ENCODE measurements around the gene EFCAB13.
A peak's percentile ranks its signal among the peaks of the same experiment; 100 is the strongest.
"Not testable (repeated sequence)": the region's sequence is repeated elsewhere in the genome, so short reads cannot be mapped to it uniquely, and the experiment has no call there.

The EFCAB13 gene

DNA sequence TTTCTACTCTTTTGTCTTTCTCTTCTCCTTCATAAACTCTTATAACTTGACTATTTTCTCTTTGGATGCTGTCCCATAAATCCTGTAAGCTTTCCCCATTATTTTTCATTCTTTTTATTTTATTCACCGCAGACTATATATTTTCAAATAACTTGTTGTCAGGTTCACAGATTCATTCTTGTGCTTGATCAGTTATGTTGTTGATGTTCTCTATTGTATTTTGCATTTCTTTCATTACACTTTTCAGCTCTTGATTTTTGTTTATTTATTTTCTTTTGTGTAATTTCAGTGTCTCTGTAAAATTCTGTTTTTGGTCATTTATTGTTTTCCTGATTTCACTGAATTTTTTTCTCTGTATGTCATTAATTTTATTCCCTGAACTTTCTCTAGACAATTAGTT is 49.2 kb downstream of the EFCAB13 start:
- CTCF ChIA-PET, result no interaction called here
- POLR2A ChIA-PET, result no interaction called here
- no peaks in the 10 kb centered on the region for H3K9me3 ChIP-seq (ENCODE audit: control insufficient read depth, insufficient read depth, low read depth, low read length)
- TF ChIP-seq ZNF223 (tag by site-specific recombination; IDR thresholded peaks at IDR 0.05) (no peak), ZSCAN30 (tag by site-specific recombination; IDR thresholded peaks at IDR 0.05) (no peak), ZNF514 (tag by site-specific recombination; IDR thresholded peaks at IDR 0.05) (no peak), SETDB1 (IDR thresholded peaks at IDR 0.05; ENCODE audit: insufficient read length, low read length) (peak; percentile 13)
- H3K27ac ChIP-seq (ENCODE audit: extremely low read depth, low read depth, low read length), result no peak overlapping the region
- no peaks in the 10 kb centered on the region for H3K36me3 ChIP-seq (ENCODE audit: control insufficient read depth in 2 of 2, insufficient read depth in 1 of 2, low read length in 2 of 2)
- no peaks in the 10 kb centered on the region for H3K4me1 ChIP-seq (ENCODE audit: control insufficient read depth, insufficient read depth, low read length)
- H3K4me3 ChIP-seq (ENCODE audit: low read depth, low read length), result no peak overlapping the region

DNA sequence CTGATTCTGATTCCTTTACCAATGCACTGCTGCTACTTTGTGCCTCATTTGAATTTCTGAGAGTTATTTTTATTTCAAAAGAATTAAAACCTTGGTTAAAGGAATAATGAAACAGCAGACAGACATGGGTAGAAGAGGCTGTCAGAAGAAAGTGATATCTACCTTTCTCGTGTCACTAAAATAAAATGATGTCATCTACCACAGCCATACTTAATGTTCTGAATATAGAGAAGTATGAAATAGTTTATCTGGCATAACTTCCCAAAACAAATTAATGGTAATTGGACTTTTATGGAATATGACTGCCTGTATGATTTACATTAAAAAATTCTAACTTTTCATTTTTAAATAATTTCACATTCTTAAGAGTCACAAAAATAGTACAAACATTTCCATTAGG is 52.5 kb downstream of the EFCAB13 start:
- ChIA-PET CTCF (no interaction called here), POLR2A (no interaction called here)
- Histone ChIP-seq H3K27ac (ENCODE audit: extremely low read depth, low read depth, low read length) (no peak overlapping the region), H3K36me3 (ENCODE audit: control insufficient read depth in 2 of 2, insufficient read depth in 1 of 2, low read length in 2 of 2) (no peaks in the 10 kb centered on the region), H3K9me3 (ENCODE audit: control insufficient read depth, insufficient read depth, low read depth, low read length) (no peaks in the 10 kb centered on the region), H3K4me1 (ENCODE audit: control insufficient read depth, insufficient read depth, low read length) (no peaks in the 10 kb centered on the region), H3K4me3 (ENCODE audit: low read depth, low read length) (no peak overlapping the region)
- TF ChIP-seq, protein P1, sequence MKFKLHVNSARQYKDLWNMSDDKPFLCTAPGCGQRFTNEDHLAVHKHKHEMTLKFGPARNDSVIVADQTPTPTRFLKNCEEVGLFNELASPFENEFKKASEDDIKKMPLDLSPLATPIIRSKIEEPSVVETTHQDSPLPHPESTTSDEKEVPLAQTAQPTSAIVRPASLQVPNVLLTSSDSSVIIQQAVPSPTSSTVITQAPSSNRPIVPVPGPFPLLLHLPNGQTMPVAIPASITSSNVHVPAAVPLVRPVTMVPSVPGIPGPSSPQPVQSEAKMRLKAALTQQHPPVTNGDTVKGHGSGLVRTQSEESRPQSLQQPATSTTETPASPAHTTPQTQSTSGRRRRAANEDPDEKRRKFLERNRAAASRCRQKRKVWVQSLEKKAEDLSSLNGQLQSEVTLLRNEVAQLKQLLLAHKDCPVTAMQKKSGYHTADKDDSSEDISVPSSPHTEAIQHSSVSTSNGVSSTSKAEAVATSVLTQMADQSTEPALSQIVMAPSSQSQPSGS (tag by site-specific recombination; IDR thresholded peaks at IDR 0.05; ENCODE audit: low read depth), result peak; percentile 54; the same call in 1 of the 2 replicates
- TF ChIP-seq BCL6B (tag by site-specific recombination; IDR thresholded peaks at IDR 0.05) (no peak), ZNF654 (tag by site-specific recombination; IDR thresholded peaks at IDR 0.05; ENCODE audit: low read depth) (no peak), ZNF768 (tag by site-specific recombination; IDR thresholded peaks at IDR 0.05) (no peak), ZNF843 (tag by site-specific recombination; IDR thresholded peaks at IDR 0.05) (no peak), ZNF19 (tag by site-specific recombination; IDR thresholded peaks at IDR 0.05; ENCODE audit: low read depth) (no peak), ZNF558 (tag by site-specific recombination; IDR thresholded peaks at IDR 0.05) (no peak)

- POLR2A ChIA-PET, result interaction anchor here (0.5 kb wide), 1 partner anchor 13 kb away, joined by 3 read pairs; no protein-coding TSS in a partner anchor
These were observed 65.1 kb downstream of the EFCAB13 start for GRCh38 chr17:47388825-47389224.

GRCh38 chr17:47397532-47398128 is 73.9 kb downstream of the EFCAB13 start:
- H3K36me3 ChIP-seq (ENCODE audit: control insufficient read depth in 2 of 2, insufficient read depth in 1 of 2, low read length in 2 of 2); POLR2A ChIA-PET; CTCF ChIA-PET; H3K4me3 ChIP-seq (ENCODE audit: low read depth, low read length); H3K27ac ChIP-seq (ENCODE audit: extremely low read depth, low read depth, low read length); H3K4me1 ChIP-seq (ENCODE audit: control insufficient read depth, insufficient read depth, low read length); H3K9me3 ChIP-seq (ENCODE audit: control insufficient read depth, insufficient read depth, low read depth, low read length): not testable (repeated sequence)

More at GRCh38 chr17:47388825-47389224, 65.1 kb downstream of the EFCAB13 start:
- Histone ChIP-seq H3K4me3 (ENCODE audit: low read depth, low read length) (no peak overlapping the region), H3K36me3 (ENCODE audit: control insufficient read depth in 2 of 2, insufficient read depth in 1 of 2, low read length in 2 of 2) (no peaks in the 10 kb centered on the region), H3K27ac (ENCODE audit: extremely low read depth, low read depth, low read length) (no peak overlapping the region), H3K9me3 (ENCODE audit: control insufficient read depth, insufficient read depth, low read depth, low read length) (no peaks in the 10 kb centered on the region), H3K4me1 (ENCODE audit: control insufficient read depth, insufficient read depth, low read length) (no peaks in the 10 kb centered on the region)
- TF ChIP-seq GLIS2 (tag by site-specific recombination; IDR thresholded peaks at IDR 0.05), result no peak
- TF ChIP-seq ZNF157 (tag by site-specific recombination; IDR thresholded peaks at IDR 0.05), result no peak
- TF ChIP-seq ZNF660 (tag by site-specific recombination; IDR thresholded peaks at IDR 0.05), result no peak
- CTCF ChIA-PET, result no interaction called here

All from HEK293 (cell line).